GM12891 (cell line): ENCODE results near the gene PDIK1L.

Experiments
- POLR2A ChIP-seq: IDR thresholded peaks from 2 replicates; pipeline ENCODE4 v1.6.1; 2011; ENCODE audit warnings: low read depth, low read length, control low read depth
- POLR2AphosphoS5 ChIP-seq: IDR thresholded peaks from 2 replicates; pipeline ENCODE4 v1.6.1; 2011; ENCODE audit warnings: low read depth, low read length, control low read depth
- POU2F2 ChIP-seq: IDR thresholded peaks from 2 replicates; pipeline ENCODE4 v1.6.1; 2011; ENCODE audit warnings: low read depth, mild to moderate bottlenecking, control low read depth, low read length, moderate library complexity
- SPI1 ChIP-seq: IDR thresholded peaks from 2 replicates; pipeline ENCODE4 v1.6.1; 2011; ENCODE audit warnings: low read depth, low read length, control low read depth
- TAF1 ChIP-seq: IDR thresholded peaks from 2 replicates; pipeline ENCODE4 v1.6.1; 2011; ENCODE audit warnings: low read depth, low read length, control low read depth

GRCh38 chr1:26070296-26070962 lies 41.2 kb upstream of the PDIK1L start:
- TF ChIP-seq POLR2AphosphoS5: no peak
- no peak for TF ChIP-seq SPI1
- no peak for TF ChIP-seq POU2F2
- no peak for TF ChIP-seq POLR2A
- TF ChIP-seq TAF1: no peak
